C4-2B (cell line): ENCODE results near the gene CBX1.

ENCODE experiments used
- CTCF ChIP-seq: fragments of 450-650 bp; conservative IDR thresholded peaks from 2 replicates; pipeline ENCODE4 v1.5.1; 2017; ENCODE audit warnings: mild to moderate bottlenecking
- ZFX ChIP-seq: fragments of 450-650 bp; IDR thresholded peaks from 2 replicates; pipeline ENCODE4 v1.6.1; 2017

GRCh38 chr17:48143629-48144028, 42.4 kb upstream of the CBX1 start:
- TF ChIP-seq CTCF (no peak), ZFX (no peak)
